Measurements from ENCODE around the gene CYBC1.

DNA sequence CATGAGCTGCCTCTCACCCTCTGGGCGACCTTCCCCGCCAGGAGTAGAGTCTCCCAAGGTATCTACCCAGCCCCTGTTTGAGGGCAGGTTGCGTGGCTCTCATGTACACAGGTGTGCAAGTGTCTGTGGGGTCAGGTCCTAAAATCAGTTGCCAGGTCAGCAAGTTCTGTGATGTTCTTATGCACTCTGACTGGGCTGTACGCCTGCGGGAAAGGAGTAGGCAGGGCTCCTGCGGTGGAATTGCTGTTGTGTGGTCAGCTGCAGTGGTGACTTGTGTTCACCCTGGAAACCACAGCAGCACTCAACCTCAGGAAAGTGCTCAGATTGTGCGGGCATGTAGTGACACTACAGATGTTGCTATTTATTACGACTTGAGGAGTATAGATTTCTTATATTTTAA, 27.4 kb upstream of the CYBC1 start:
- TF ChIP-seq, protein P1, sequence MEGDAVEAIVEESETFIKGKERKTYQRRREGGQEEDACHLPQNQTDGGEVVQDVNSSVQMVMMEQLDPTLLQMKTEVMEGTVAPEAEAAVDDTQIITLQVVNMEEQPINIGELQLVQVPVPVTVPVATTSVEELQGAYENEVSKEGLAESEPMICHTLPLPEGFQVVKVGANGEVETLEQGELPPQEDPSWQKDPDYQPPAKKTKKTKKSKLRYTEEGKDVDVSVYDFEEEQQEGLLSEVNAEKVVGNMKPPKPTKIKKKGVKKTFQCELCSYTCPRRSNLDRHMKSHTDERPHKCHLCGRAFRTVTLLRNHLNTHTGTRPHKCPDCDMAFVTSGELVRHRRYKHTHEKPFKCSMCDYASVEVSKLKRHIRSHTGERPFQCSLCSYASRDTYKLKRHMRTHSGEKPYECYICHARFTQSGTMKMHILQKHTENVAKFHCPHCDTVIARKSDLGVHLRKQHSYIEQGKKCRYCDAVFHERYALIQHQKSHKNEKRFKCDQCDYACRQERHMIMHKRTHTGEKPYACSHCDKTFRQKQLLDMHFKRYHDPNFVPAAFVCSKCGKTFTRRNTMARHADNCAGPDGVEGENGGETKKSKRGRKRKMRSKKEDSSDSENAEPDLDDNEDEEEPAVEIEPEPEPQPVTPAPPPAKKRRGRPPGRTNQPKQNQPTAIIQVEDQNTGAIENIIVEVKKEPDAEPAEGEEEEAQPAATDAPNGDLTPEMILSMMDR (IDR thresholded peaks at IDR 0.05; ENCODE audit: low read depth, low read length, poor library complexity, severe bottlenecking) = no peak
- no peak for TF ChIP-seq EZH2phosphoT487 (IDR thresholded peaks at IDR 0.05; ENCODE audit: borderline replicate concordance, low read length)
